Measurements from ENCODE around the gene CMPK2. TPM values are rescaled to one million over a fixed set of nuclear protein-coding genes. Genes with fewer than 3 reads are reported as not detected.

Gene CMPK2
- total RNA-seq, 1 donor from 2014 or later = 52.8 TPM

- intact Hi-C loops (cut with micrococcal nuclease) = no loop called here
These were observed 19.2 kb downstream of the CMPK2 start for GRCh38 chr2:6846540-6846939.

- intact Hi-C loops (cut with micrococcal nuclease) = no loop called here
These were observed 19.8 kb downstream of the CMPK2 start for GRCh38 chr2:6845903-6846302.

DNA sequence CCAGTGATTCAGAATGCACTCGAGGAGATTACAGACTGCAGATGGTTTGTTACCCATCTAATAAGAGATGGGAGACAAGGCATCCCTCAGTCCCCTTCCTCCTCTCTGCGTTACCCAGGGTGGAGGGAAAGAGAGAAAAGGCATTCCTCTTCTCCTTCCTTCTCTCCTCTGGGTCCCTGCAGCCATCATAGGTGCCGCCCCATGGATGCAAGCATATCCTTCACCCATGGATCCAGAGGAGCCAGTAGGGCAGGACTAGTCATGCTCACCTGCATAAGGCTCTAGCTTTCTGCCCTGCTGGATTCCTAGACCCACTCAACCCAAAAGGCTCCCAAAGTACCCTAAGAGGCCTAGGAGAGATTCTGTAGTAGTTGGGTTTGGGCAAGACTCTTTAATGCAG lies 20.4 kb downstream of the CMPK2 start:
- intact Hi-C loops (cut with micrococcal nuclease) = no loop called here

GRCh38 chr2:6841537-6842287 lies 24.0 kb downstream of the CMPK2 start:
- intact Hi-C loops (cut with micrococcal nuclease) = no loop called here

DNA sequence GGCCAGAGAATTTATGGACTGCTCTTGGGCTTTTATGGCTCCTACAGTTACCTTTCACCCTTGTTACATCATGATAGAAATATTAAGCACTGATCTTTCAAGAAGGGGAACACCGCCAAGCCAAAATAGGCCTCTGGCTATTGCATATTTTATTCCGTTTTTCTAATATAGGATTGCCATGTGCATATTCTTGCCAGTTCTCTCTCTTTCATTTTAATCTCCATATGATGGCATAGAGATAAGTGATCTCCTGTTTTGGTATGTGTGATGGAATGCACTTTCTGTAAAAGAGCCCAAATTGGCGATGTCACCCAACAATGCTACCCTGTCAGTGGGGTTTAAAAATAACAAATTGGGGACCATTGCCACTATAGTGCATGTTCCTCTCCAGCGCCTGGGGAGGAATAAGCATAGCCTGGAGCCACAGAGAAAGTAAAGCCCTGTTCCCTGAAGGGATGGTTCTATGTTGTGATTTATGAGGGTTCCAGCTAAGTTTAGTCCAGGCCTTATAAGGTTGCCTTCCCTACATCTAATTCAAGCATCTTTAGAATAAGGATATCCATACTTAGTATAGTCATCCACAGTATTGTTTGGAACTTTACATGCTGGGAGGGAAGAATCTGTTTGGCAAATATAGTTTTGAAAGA lies 26.9 kb downstream of the CMPK2 start:
- intact Hi-C loops (cut with micrococcal nuclease) = no loop called here

- intact Hi-C loops (cut with micrococcal nuclease) = loop anchor here (1.0 kb wide), 1 partner anchor 9 kb away; no protein-coding TSS in a partner anchor
These were observed 30.2 kb downstream of the CMPK2 start for GRCh38 chr2:6835467-6835866.

DNA sequence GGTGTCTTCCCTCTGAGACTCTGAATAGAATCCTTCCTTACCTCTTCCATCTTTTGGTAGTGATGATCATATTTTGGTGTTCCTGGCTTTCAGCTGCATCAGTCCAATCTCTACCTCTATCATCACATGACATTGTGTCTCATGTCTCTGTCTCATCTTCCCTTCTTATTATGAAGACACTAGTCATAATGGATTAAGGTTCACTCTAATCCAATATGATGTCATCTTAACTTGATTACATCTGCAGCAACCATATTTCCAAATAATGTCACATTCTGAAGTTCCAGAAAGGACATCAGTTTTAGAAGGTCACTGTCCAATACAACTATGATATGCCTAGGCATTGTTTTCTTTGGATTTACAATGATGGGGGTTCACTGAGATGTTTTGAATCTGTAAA lies 31.5 kb downstream of the CMPK2 start:
- intact Hi-C loops (cut with micrococcal nuclease) = no loop called here

DNA sequence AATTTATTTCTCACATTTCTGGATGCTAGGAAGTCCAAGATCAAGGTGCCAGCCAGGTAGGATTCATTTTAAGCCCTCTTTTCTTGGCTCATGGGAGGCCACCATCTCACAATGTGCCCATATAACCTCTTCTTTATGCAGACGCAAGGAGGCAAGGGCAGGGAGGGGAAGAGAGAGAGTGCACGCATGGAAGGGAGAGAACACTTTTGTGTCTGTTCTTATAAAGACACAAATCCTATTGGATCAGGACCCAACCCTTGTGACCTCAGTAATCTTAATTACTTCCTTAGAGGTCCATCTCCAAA lies 32.5 kb downstream of the CMPK2 start:
- intact Hi-C loops (cut with micrococcal nuclease) = loop anchor here (1.0 kb wide), 2 partner anchors 32 to 44 kb away; partner anchors contain the start of genes CMPK2 and RSAD2

DNA sequence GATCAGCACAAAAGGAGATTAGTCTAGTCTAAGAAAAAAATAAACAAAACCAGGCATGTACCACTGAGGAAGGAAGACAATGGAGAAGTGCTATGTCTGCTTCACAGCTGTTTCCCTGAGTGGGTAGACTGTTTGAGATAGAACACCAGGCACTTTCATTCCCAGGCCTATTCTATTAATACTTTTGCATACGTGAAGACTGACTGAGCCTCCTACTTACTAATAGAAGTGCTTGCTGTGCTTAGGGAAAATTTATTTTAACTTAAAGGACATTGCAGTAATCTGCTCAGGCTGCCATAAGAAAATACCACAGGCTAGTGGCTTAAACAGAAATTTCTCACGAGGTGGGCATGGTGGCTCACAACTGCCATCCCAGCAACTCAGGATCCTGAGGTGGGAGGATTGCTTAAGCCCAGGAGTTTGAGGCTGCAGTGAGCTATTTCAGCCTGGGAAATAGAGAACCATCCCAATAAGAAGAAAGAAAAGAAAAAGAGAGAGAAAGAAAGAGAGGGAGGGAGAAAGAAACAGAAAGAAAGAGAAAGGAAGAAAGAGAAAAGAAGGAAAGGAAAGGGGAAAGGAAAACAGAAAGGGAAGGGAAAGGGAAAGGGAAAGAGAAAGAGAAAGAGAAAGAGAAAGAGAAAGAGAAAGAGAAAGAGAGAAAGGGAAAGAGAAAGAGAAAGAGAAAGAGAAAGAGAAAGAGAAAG lies 33.0 kb downstream of the CMPK2 start:
- intact Hi-C loops (cut with micrococcal nuclease) = loop anchor here (1.0 kb wide), 2 partner anchors 33 to 45 kb away; partner anchors contain the start of genes CMPK2 and RSAD2

DNA sequence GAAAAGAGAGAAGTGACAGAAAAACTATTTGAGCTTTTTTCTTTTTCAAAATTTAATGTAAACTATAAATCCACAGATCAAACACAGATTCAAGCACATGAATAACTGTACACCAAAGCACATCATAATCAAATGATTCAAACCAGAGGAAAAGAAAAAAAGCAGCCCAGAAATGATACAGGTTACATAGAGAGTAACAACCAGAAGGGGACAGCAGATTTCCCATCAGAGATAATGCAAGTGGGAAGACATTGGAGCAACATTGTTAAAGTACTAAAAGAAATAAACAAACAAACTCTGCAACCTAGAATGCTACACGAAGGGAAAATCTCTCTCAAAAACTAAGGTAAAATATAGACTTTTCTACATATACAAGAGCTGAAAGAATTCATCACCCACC lies 34.5 kb downstream of the CMPK2 start:
- intact Hi-C loops (cut with micrococcal nuclease) = no loop called here

- intact Hi-C loops (cut with micrococcal nuclease) = no loop called here
These were observed 37.5 kb downstream of the CMPK2 start for GRCh38 chr2:6828299-6828584.

DNA sequence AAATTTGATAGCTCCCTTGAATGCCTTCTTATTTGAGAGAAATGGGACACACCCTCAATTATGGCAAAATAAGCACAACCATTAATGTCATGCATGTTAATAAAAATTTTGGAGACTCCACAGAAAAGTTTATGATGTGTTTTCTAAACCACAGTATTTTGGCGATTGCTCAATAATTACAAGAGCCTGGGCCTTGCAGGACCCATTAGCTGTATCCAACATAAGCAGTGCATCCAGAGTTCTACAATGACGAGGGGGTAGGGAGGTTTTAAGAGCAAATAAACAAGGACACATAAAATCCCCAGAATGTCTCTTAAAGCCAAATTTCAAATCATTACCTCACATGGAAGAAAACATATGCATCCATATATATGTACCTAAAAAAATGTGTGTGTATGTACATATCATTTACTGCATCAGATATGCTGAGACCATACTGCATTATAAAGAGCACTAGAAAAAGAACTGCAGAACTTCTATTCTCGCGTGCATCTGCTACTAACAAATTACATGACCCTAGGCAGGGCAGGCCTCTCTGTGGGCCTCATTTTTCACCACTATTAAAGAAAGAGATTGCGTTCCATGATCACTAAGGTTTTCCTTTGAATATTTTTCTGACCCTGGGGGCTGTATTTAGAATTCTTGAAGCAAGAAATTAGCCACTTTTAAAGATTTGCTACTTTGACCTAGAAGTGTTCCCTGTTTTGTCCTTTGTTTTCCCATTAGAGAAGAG lies 38.0 kb downstream of the CMPK2 start:
- intact Hi-C loops (cut with micrococcal nuclease) = loop anchor here (2.0 kb wide), 2 partner anchors 89 to 1853 kb away; partner anchors contain the start of gene RNF144A

DNA sequence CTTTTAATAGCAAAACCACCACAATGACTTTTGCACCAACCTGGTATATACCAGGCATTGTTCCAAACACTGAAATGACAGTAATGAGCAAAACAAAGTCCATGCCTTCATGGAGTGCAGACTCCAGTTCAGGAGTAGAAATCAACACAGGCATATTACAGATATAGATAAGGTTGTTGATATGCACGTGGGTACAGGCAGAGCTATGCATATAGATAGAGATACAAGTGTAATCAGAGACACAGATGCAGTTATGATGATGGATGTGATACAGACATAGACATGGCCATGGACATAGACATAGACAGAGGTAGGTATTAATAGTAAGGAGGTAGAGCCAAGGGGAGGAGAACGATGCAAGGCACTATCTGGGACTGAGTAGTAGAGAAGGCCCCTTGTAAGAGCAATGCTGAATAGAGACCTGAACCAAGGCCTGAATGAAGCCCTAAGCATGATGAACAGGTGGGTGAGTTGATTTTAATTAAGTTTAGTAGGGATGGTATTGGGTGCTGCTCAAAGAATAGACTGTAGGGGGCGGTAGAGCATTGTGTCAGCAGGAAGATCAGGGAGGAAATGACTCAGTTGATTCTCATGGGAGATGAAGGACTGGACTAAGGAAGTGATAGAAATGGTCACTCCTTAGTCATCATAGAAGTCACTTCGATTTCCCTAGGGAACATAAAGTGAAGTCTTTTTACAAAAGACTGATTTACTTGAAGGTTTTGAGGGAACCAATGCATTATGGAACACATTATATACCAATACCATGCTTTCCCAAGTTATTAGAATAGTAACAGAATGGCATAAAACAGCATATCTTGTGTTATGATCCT lies 39.4 kb downstream of the CMPK2 start:
- intact Hi-C loops (cut with micrococcal nuclease) = loop anchor here (1.0 to 2.0 kb wide), 9 partner anchors 9 to 1855 kb away; partner anchors contain the start of genes RNF144A and RSAD2

DNA sequence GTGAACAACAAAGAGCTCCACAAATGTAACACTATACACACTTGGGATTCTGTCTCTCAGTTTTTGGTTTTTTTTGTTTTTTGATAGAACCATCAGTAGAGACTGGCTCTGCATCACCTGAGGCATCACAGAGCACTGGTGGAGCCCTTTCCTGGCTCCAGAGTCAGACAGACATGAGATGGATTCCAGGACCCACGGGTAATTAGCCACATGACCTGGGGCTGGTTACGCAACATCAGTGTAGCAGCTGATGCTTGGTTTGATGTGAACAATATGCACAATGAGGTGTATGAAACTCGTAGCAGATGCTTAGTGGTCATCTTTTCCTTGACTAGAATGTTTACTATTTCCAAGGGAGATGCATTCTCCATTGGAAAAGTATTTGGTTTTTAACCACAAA lies 40.7 kb downstream of the CMPK2 start:
- intact Hi-C loops (cut with micrococcal nuclease) = no loop called here

- intact Hi-C loops (cut with micrococcal nuclease) = no loop called here
These were observed 42.6 kb downstream of the CMPK2 start for GRCh38 chr2:6823111-6823510.

DNA sequence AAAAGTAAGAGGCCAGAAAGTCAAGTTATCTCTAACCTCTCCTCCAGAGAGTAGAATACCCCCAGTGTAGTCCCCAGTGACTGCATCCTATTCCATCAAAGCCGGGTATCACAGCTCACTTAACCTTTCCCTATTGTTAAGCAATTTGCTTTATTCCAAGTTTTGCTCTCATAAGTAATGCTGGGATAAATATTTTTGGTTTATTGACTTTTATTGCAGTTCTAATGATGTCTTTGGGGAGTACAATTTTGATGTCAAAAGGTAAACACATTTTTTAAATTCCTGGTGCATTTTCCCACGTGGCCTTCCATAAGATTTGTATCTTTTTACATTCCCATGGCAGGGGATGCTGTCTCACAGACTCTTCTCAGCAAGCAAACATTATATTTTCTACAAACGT lies 43.3 kb downstream of the CMPK2 start:
- intact Hi-C loops (cut with micrococcal nuclease) = no loop called here

DNA sequence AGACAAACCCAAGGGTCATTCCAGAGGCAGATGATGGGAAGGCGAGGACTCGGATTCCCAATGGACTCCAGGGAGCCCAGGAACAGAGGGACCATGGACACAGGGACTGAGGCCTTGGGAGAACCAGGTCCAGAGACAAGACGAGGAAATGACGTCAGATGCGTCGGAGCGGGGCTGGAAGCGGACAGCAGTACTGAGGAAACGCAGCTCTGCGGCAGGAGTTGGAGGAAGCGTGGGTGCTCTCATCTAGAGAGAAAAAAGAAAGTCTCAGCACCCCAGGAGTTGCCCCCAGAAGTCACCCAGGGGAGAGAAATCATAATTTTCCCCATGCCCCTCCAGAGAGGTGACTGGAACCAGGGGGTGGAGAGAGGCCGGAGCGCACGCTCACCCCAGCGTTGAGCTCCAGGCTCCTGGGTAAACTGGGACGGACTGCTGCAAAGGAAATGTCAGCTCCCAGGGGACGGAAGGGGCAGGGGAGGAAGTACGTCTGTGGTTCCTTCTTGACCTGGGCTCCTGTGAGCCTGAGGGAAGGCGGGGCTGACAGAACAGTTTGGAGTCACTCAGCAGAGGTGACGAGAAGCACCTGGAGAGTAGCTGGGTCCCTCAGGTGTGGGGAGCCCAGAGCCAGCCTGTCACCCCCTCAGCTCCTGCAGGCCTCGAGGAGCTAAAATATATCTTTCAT lies 44.7 kb downstream of the CMPK2 start:
- intact Hi-C loops (cut with micrococcal nuclease) = no loop called here

DNA sequence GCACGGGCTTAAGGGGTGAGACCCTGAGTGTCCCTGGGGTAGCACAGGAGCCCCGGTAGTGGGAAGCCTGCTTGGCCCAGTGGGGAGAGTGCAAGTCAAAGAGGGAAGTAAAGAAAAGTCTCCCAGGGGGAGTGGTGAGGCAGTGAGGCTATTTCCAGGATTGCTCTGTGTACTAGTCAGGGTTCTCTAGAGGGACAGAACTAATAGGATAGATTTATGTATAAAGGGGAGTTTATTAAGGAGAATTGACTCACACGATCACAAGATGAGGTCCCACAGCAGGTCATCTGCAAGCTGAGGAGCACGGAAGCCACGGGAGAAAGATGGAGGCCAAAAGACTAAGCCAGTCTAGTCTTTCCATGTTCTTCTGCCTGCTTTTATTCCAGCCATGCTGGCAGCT lies 45.5 kb downstream of the CMPK2 start:
- intact Hi-C loops (cut with micrococcal nuclease) = no loop called here

DNA sequence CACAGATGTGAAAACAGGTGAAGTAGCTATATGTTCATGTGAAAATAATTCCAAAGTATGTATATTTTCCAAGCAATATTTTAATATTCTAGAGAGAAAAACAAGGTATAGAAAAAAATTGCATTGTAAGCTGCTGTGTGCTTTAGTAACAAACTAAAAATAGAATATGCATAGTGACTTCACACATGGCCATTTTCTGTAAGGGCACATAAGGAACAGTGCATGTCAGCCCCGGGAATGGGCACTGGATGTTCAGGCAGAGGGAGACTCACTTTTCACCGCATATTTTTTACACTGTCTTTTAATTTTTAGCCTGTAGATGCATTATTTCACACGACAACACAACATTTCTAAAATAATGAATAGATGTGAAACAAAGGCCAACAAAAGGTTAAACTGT lies 46.0 kb downstream of the CMPK2 start:
- intact Hi-C loops (cut with micrococcal nuclease) = no loop called here

DNA sequence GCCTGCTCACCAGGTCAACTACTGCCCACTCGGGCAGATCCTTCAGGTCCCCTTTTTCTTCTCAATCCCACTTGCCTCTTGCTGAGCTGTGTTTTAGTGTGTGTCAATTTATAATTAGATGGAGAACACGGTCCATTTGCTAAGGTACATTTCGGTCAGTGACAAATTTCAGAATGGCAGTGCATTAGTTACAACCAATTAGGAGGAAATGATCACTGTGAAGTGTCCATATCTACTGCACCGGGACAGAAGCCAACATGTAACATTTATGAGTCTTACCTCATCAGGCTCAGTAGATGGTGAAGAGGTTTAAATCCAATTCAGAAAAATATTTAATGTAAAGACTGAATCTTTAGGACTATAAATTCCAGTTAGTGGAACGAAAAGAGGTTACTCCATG lies 47.7 kb downstream of the CMPK2 start:
- intact Hi-C loops (cut with micrococcal nuclease) = no loop called here
